ENCODE data around the gene JAK3. TPM values are rescaled to one million over a fixed set of nuclear protein-coding genes. Genes with fewer than 3 reads are reported as not detected.

JAK3 gene
- total RNA-seq, 1 experiment from 2014 or later: 2.1 TPM

GRCh38 chr19:17821190-17821589, 26.6 kb downstream of the JAK3 start, which contains the start of gene INSL3:
Gene INSL3, minus strand, starts transcription at chr19:17821519. Its CDS starts 13 bp downstream, at chr19:17821506.
- in situ Hi-C loops (cut with HindIII; ENCODE audit: low pct_unique_long_range_greater_than_20kb, low sequenced_read_pairs) (no loop called here), intact Hi-C loops (cut with micrococcal nuclease; ENCODE audit: unreplicated experiment) (no loop called here)
- ChIA-PET CTCF (no interaction called here), POLR2A (no interaction called here)
- ATAC-seq (no peak), DNase-seq (ENCODE audit: low read depth, low spot score) (no peak)
- H3K9me3 ChIP-seq (ENCODE audit: control insufficient read depth, insufficient read depth, low read depth, low read length): no peaks in the 10 kb centered on the region
- no TSS peak for BruUV-seq (replicated peaks)
- TF ChIP-seq, protein P1, sequence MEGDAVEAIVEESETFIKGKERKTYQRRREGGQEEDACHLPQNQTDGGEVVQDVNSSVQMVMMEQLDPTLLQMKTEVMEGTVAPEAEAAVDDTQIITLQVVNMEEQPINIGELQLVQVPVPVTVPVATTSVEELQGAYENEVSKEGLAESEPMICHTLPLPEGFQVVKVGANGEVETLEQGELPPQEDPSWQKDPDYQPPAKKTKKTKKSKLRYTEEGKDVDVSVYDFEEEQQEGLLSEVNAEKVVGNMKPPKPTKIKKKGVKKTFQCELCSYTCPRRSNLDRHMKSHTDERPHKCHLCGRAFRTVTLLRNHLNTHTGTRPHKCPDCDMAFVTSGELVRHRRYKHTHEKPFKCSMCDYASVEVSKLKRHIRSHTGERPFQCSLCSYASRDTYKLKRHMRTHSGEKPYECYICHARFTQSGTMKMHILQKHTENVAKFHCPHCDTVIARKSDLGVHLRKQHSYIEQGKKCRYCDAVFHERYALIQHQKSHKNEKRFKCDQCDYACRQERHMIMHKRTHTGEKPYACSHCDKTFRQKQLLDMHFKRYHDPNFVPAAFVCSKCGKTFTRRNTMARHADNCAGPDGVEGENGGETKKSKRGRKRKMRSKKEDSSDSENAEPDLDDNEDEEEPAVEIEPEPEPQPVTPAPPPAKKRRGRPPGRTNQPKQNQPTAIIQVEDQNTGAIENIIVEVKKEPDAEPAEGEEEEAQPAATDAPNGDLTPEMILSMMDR (IDR thresholded peaks at IDR 0.05): no peak
- TF ChIP-seq, protein P2, sequence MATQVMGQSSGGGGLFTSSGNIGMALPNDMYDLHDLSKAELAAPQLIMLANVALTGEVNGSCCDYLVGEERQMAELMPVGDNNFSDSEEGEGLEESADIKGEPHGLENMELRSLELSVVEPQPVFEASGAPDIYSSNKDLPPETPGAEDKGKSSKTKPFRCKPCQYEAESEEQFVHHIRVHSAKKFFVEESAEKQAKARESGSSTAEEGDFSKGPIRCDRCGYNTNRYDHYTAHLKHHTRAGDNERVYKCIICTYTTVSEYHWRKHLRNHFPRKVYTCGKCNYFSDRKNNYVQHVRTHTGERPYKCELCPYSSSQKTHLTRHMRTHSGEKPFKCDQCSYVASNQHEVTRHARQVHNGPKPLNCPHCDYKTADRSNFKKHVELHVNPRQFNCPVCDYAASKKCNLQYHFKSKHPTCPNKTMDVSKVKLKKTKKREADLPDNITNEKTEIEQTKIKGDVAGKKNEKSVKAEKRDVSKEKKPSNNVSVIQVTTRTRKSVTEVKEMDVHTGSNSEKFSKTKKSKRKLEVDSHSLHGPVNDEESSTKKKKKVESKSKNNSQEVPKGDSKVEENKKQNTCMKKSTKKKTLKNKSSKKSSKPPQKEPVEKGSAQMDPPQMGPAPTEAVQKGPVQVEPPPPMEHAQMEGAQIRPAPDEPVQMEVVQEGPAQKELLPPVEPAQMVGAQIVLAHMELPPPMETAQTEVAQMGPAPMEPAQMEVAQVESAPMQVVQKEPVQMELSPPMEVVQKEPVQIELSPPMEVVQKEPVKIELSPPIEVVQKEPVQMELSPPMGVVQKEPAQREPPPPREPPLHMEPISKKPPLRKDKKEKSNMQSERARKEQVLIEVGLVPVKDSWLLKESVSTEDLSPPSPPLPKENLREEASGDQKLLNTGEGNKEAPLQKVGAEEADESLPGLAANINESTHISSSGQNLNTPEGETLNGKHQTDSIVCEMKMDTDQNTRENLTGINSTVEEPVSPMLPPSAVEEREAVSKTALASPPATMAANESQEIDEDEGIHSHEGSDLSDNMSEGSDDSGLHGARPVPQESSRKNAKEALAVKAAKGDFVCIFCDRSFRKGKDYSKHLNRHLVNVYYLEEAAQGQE (IDR thresholded peaks at IDR 0.05; ENCODE audit: insufficient read depth in 1 of 2, low read depth in 2 of 2, low read length in 1 of 2): no peak
- no peak for TF ChIP-seq POLR2AphosphoS5 (IDR thresholded peaks at IDR 0.05; ENCODE audit: low read depth, low read length)
- no peak for TF ChIP-seq SIN3A (IDR thresholded peaks at IDR 0.05; ENCODE audit: borderline replicate concordance, insufficient read depth, low read depth, low read length)
- H3K27ac ChIP-seq (ENCODE audit: low read length): no peak within 1 kb of the TSS
- no peaks in the 10 kb centered on the region for H3K36me3 ChIP-seq (ENCODE audit: control insufficient read depth, insufficient read depth, low read length)
- no peaks in the 10 kb centered on the region for H3K4me1 ChIP-seq (ENCODE audit: control insufficient read depth, insufficient read depth, low read length)
- H3K4me3 ChIP-seq (ENCODE audit: low read depth in 2 of 2, low read length in 2 of 2): no peak within 1 kb of the TSS
- H3K27me3 ChIP-seq (ENCODE audit: control insufficient read depth, insufficient read depth, low read length): no peaks in the 10 kb centered on the region

DNA sequence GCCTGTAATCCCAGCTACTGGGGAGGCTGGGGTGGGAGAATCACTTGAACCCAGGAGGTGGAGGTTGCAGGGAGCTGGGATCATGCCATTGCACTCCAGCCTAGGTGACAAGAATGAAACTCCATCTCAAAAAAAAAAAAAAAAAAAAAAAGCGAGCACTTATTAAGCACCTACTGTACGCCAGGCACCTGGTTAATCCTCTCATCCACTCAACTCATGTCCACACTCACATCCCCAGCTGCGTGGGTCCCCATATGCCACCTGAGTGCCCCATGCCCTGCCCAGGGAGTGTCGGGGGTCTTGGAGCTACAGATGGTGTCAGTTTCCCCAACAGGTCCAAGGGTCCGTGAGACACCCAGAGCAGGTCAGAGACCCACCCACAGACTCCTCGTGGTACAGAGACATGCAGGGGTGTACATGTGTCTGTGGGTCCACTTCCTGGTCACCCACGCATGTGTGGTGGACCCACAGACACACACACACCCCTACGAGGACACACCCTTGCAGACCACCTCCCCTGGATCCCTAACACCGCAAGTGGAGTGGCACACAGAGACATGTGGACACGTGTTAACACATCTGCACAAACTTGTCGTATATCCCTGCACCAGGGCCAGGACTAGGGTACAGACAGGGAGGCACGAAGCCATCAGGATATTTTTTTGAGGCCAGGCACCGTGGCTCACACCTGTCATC, 30.0 kb downstream of the JAK3 start:
- Histone ChIP-seq H3K27me3 (ENCODE audit: control insufficient read depth, insufficient read depth, low read length) (no peaks in the 10 kb centered on the region), H3K4me3 (ENCODE audit: low read depth in 2 of 2, low read length in 2 of 2) (no peak overlapping the region), H3K36me3 (ENCODE audit: control insufficient read depth, insufficient read depth, low read length) (no peaks in the 10 kb centered on the region), H3K9me3 (ENCODE audit: control insufficient read depth, insufficient read depth, low read depth, low read length) (no peaks in the 10 kb centered on the region), H3K27ac (ENCODE audit: low read length) (no peak overlapping the region), H3K4me1 (ENCODE audit: control insufficient read depth, insufficient read depth, low read length) (no peaks in the 10 kb centered on the region)
- ChIA-PET POLR2A (interaction anchor here (0.7 kb wide), 1 partner anchor 29 kb away, joined by 4 read pairs; no protein-coding TSS in a partner anchor), CTCF (no interaction called here)
- ATAC-seq: no peak
- DNase-seq (ENCODE audit: low read depth, low spot score): no peak
- intact Hi-C loops (cut with micrococcal nuclease; ENCODE audit: unreplicated experiment) (no loop called here), in situ Hi-C loops (cut with HindIII; ENCODE audit: low pct_unique_long_range_greater_than_20kb, low sequenced_read_pairs) (no loop called here)
- BruUV-seq (replicated peaks): no TSS peak
- TF ChIP-seq TCF7L2 (IDR thresholded peaks at IDR 0.05; ENCODE audit: low read depth, low read length) (no peak), POLR2AphosphoS5 (IDR thresholded peaks at IDR 0.05; ENCODE audit: low read depth, low read length) (no peak), SIN3A (IDR thresholded peaks at IDR 0.05; ENCODE audit: borderline replicate concordance, insufficient read depth, low read depth, low read length) (no peak)
- TF ChIP-seq, protein P2 (IDR thresholded peaks at IDR 0.05; ENCODE audit: insufficient read depth in 1 of 2, low read depth in 2 of 2, low read length in 1 of 2): no peak
- TF ChIP-seq, protein P1 (IDR thresholded peaks at IDR 0.05): no peak

Measured in Panc1 (cell line).